D721Med (cell line): ENCODE results near the gene GBX2.

Source experiments
- DNase-seq: peaks from one replicate; pipeline ENCODE4 v3.0.0; 2011; ENCODE audit warnings: low spot score; ENCODE audit not compliant: insufficient read length
- FAIRE-seq: peaks from 2 replicates; lab custom pipeline; 2011; peaks lifted over from hg19 to GRCh38; lab: Jason Lieb, UNC
- TF ChIP-seq, protein P1 (sequence below): IDR thresholded peaks from 2 replicates; pipeline ENCODE4 v1.5.1; 2012; ENCODE audit warnings: mild to moderate bottlenecking, control low read depth; ENCODE audit not compliant: insufficient read depth; ENCODE audit errors: missing control alignments

Gene GBX2

DNA sequence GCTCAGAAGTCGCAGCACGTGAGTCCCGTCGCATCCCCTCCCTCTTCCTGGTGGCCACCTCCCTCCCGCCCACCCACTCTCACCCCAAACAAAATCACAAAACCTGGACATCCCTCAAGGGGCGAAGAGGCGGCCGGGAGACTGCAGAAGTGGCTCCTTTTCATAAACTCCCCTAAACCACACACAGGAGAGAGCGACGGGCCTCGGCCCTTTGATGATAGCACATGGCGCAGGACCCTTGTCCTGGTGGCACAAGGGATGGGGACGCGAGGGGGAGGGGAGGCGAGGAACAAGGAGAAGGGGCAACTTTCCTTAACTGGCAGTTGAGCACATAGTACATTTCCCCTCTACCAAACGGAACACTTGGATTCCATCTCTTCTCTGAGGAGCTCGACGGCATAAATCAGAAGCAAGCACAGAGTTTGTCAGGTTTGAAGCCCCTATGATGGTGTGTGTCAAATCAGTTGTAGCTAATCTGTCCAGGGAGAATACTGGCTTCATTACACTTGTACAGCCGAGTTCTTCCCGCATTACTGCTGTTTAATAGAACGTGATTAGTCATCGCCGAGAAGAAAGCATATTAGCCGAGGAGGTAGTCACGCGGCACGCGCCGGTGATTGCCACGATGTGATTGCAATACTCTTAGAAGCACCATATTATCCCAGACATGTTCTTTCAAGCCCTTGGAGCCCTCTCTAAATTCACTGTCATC, 43.8 kb downstream of the GBX2 start:
- no peak for DNase-seq
- no peak for FAIRE-seq
- TF ChIP-seq, protein P1, sequence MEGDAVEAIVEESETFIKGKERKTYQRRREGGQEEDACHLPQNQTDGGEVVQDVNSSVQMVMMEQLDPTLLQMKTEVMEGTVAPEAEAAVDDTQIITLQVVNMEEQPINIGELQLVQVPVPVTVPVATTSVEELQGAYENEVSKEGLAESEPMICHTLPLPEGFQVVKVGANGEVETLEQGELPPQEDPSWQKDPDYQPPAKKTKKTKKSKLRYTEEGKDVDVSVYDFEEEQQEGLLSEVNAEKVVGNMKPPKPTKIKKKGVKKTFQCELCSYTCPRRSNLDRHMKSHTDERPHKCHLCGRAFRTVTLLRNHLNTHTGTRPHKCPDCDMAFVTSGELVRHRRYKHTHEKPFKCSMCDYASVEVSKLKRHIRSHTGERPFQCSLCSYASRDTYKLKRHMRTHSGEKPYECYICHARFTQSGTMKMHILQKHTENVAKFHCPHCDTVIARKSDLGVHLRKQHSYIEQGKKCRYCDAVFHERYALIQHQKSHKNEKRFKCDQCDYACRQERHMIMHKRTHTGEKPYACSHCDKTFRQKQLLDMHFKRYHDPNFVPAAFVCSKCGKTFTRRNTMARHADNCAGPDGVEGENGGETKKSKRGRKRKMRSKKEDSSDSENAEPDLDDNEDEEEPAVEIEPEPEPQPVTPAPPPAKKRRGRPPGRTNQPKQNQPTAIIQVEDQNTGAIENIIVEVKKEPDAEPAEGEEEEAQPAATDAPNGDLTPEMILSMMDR: no peak

DNA sequence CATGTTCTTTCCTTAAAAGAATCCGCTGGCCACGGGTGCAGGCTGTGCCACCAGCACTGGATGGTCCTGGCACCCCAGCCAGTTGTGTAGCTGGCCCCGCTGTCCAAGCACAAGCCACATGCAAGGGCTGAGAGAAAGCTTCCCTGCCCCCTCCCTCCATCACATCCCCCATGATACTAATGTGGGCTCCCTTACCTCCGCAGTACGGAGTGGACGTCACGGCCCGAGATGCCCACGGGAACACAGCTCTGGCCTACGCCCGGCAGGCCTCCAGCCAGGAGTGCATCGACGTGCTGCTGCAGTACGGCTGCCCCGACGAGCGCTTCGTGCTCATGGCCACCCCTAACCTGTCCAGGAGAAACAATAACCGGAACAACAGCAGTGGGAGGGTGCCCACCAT, 44.5 kb downstream of the GBX2 start:
- DNase-seq (no peak), FAIRE-seq (no peak)
- TF ChIP-seq, protein P1: no peak

DNA sequence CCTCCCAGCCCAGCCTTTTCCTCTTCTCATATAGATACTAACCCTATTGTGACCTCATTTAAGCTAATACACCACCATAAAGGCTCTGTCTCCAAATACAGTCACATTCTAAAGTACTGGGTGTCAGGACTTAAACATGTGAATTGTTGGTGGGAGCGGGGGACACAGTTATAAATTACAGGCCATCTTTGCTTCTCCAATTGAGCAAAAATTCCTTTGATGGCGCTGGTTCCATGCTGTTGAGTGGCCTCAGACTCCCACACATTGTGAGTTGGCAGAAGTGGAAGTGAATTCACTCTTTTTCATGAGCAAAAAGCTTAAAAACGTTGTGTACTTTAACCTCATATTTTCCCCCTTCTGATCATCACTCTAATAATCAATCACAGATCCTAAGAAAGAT, 46.0 kb downstream of the GBX2 start:
- DNase-seq: no peak
- no peak for FAIRE-seq
- TF ChIP-seq, protein P1: no peak

DNA sequence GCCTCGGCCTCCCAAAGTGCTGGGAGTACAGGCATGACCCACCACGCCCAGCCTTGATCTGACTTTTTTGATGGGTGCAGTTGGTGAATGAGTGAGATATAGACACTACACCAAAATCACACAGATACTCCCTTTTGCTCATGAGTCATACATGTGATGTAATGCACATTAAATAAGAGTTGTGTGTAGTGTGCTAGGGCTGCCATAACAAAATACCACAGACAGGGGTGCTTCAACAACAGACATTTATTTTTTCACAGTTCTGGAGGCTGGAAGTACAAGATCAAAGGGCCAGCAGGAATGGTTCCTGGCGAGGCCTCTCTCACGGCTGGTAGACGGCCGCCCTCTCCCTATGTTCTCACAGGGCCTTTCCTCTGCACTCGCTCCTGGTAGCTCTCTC, 46.6 kb downstream of the GBX2 start:
- TF ChIP-seq, protein P1: no peak
- FAIRE-seq: no peak
- DNase-seq: no peak

DNA sequence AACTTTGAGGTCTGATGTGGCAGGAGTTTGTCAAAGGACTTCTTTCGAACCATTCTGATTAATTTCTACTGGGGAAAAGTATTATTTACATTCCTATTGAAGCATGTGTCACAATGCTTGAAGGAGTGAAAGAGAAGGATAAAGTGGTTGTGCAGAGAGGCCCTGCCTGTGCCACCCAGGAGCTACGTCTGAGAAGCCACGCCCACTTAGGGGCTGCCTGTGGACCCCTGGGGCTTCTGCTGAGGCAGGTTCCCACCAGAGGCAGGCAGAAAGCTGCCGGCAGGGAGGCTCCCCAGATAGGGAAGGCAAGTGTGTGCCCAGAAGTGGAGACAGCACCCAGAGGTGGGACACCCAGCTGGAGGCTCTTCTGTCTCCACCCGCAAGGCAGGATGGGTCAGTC, 47.4 kb downstream of the GBX2 start:
- TF ChIP-seq, protein P1: no peak
- no peak for FAIRE-seq
- no peak for DNase-seq

DNA sequence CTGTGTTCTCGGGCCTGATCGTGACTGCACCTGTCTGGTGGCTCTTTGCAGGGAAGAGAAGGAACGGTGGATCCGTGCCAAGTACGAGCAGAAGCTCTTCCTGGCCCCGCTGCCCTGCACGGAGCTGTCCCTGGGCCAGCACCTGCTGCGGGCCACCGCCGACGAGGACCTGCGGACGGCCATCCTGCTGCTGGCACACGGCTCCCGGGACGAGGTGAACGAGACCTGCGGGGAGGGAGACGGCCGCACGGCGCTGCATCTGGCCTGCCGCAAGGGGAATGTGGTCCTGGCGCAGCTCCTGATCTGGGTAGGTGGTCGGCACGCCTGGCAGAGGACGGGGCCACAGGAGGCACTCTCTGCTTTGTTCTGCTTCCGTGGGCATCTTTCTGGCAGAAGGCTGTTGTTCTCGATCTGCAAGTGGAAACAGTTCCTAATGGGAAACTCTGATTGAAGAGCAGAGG, 48.0 kb downstream of the GBX2 start:
- DNase-seq: no peak
- TF ChIP-seq, protein P1: no peak
- no peak for FAIRE-seq

DNA sequence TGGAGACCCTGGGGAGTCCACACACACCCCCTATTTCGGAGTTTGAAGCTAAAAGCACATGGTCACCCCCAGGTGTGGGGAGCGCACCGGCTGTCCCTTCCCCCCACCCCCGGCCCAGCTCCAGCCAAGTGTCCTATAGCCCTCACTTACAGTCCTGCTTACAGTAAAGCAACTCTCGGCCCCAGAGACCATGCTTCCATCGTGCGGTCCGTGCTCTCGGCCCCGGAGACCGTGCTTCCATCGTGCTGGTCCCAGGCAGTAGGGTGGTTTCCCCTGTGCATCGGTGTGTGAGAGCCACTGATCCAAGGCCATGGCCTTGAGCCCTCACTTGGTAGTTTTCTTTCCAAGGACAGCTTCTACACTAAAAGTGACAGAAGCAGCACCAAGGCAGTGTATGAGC, 48.7 kb downstream of the GBX2 start:
- DNase-seq (no peak), FAIRE-seq (no peak)
- TF ChIP-seq, protein P1: no peak
